HG02610 (cell line): Measurements from ENCODE around the gene TSC22D1.
"Not testable (repeated sequence)": the region's sequence is repeated elsewhere in the genome, so short reads cannot be mapped to it uniquely, and the experiment has no call there.

Experiments
- ATAC-seq: cut with Tn5 transposase; IDR thresholded peaks from one replicate; pipeline ENCODE4 v1.9.1; 2021; ENCODE audit warnings: mild to moderate bottlenecking, moderate library complexity; ENCODE audit not compliant: unreplicated experiment

Gene TSC22D1

DNA sequence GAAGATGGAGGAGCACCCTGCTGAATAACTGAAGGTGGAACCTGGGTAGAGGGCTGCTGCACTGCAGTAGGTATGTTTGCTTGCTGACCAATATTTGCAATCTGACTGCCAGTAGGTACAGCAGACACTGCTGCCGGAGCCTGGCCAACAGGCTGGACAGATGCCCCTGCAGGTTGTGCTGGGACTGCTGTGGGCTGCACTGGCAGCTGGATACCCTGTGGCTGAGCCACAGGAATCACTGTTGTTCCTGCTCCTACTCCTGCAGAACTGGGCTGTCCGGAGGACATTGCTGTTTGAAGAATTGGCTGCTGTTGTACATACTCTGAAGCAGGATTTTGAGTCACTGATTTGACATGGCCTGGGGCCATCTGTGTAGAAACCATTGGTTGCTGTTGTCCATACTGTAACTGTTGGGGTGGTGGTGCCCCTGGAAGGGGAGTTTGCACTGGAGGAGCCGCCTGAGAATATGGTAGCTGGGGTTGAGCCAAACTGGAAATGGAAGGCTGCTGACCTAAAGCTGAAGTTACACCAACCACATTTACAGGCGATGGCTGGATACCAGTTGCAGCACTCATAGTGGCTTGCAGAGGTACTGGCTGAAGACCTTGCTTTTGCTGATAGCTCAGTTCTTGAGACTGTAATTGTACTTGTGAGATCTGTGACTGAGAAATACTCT lies 2.2 kb downstream of the TSC22D1 start:
- ATAC-seq = no peak

DNA sequence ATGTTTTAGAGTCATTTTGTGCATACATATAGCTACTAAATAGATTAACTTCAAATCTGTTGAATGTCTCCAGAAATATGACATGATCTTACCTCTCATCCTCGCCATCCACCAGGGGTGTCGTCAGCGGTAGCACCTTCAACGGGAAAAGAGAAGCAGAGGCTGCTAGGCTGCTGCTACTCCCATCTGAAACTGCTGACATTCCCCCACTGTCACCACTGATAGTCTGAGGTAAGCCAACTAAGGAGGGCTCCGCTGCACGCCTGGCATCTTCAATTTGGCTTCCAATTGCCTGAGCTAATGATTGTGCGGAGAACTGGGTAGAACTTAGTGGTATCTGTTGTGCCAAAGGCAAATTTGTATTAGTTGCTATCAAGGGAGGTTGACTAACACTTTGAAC lies 3.1 kb downstream of the TSC22D1 start:
- no peak for ATAC-seq

DNA sequence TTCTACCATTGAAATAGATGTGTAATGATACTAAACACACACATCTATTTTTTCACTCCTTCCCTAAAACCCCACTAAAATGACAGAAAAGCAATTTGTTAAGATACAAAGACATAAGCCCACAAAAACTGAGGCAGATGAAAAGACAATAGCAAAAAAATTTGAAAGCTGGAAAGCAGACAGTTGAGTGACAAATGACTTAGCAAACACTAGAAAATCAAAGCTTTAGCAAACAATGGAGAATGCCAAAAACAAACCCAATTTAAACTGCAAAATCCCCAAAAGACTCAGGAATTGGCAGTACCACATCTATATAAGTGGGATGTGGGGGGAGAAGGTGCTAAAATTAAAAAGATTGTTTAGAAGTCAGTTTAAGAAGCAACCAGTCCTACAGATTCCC lies 9.5 kb downstream of the TSC22D1 start:
- no peak for ATAC-seq

DNA sequence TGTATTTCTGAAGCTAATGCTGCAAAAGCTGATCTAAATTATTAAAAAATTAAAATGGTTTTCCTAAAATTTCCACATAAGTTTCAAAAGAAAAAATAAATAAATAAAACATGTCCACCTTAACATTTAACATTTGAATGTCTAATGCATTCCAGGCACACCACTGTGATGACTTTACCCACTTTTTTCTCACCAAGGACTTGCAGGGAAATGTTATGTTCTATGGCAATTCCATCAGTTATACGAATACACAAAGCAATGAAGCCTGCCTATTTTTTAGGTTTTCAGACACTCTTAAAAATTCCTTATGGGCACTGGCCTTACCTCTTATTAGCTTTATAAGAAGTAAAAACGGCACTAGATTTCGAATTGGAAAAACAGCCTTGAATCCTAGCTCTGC lies 10.2 kb downstream of the TSC22D1 start:
- ATAC-seq = no peak

DNA sequence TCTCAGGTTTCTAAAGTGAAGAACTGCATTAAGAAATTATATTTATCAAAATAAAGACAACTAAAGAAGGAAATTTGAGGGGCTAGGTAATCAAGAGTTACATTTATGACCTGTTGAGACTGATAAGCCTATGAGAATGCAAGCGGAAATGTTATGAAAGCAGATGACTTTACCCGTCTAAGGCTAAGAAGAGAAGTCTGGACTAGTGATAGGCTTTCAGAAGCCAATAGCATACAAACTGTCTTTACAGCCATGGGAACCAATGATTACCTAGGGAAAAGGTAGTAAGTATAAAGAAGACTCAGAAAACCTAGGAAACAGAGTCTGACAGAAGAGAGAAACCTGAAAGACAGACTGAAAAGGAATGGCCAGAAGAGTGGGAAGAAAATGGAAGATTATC lies 11.2 kb downstream of the TSC22D1 start:
- no peak for ATAC-seq

DNA sequence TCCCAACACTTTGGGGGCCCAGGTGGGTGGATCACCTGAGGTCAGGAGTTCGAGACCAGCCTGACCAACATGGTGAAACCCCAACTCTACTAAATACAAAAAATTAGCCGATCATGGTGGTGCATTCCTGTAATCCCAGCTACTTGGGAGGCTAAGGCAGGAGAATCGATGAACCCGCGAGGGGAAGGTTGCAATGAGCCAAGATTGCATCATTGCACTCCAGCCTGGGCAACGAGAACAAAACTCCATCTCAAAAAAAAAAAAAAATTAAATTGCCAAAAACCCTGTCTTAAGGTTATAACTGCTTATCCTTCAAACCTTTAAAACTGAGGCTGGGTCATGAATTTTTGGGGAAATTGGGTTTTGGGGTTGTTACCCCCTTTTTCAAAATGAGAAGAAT lies 13.3 kb downstream of the TSC22D1 start:
- not testable (repeated sequence) for ATAC-seq

DNA sequence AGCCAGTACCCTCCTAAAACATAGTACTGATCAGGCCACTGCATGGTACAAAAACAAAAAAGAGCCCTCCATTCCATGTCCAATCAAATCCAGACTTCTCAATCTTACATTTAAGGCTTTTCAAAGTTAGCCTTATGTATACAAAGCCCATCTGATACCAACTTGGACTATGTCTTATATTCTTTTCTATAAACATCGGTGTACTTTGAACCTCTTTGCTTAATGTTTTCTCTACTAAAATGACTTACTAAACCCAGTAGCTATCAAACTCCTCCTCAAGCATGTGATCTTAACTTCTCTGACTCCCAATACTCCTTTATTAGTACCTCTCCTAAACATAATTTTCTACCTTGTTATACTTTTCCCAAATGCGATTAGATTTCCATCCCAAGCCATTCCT lies 14.8 kb downstream of the TSC22D1 start:
- ATAC-seq = no peak

DNA sequence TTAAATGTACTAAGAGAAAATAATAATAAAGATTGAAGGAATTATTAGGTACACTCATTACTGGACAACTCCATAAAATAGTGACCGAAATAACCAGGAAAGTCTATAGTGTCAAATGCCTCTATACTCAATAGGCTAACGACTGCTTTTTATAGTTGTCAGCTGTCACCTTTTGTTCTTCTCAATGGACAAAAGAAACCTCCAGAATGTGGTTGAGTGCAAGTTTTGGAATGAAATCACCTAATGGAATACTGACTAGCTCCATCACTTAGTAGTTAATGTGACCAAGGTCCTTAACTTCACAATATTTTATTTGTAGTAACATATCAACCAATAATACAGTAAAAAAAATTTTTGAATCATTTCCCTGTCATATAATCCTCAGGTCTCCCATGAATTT lies 18.1 kb downstream of the TSC22D1 start:
- ATAC-seq = no peak

DNA sequence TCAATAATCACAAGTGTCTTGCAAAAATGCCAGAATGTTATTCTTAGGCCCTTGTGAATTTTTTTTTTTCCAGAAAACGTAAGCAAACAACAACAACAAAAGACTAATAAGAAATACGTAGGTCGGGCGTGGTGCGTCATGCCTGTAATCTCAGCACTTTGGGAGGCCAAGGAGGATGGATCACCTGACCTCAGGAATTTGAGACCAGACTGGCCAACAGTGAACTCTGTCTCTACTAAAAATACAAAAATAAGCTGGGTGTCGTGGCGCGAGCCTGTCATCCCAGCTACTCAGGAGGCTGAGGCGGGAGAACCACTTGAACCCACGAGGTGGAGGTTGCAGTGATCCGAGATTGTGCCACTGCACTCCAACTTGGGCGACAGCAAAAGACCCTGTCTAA lies 20.9 kb downstream of the TSC22D1 start:
- no peak for ATAC-seq

DNA sequence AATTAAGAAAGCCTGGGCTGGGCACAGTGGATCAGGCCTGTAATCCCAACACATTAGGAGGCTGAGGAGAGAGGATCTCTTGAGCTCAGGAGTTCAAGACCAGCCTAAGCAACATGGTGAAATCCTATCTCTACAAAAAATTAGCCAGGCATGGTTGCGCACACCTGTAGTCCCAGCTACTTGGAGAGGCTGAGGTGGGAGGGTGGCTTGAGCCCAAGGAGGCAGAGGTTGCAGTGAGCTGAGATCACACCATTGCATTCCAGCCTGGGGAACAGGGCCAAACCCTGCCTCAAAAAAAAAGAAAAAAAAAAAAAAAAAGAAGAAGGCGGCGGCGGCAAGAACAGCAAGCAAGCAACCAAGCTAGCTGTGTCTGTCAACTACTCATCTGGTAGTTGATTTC lies 26.7 kb downstream of the TSC22D1 start:
- ATAC-seq = no peak

DNA sequence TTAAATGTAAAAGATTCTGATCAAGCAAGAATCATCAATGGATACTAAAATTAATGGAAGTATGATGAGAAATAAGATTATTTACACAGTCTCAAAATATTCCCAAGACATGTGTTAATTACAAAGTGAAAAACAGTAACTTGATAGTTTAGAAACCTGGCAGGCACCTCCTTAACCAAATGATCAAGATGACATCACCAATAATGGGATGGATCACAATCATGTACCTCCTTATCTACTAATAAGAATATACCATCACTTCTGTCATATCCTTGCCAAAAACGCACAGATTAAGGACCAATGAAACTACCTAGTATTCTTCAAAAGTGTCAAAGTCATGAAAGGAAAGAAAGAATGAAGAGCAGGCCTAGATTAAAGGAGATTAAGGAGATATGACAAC lies 30.0 kb downstream of the TSC22D1 start:
- ATAC-seq = no peak

DNA sequence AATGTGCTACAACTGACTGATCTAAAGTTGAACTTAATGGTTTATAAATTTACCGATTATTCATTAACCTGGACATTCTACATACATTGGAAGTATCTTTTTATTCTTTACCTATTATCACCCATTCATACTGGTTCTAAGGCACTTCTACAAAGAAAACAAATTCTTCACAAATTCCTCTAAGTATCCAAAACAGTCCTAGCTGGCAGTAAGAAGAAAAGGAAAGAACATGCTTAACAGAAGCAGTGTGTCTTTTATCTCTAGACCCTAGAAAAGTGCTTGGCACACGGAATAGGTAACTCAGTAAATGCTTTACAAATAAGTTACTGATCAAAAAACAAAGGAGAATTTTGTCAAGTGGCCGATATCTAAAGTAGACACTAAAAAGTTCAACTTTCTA lies 32.8 kb downstream of the TSC22D1 start:
- ATAC-seq = no peak

DNA sequence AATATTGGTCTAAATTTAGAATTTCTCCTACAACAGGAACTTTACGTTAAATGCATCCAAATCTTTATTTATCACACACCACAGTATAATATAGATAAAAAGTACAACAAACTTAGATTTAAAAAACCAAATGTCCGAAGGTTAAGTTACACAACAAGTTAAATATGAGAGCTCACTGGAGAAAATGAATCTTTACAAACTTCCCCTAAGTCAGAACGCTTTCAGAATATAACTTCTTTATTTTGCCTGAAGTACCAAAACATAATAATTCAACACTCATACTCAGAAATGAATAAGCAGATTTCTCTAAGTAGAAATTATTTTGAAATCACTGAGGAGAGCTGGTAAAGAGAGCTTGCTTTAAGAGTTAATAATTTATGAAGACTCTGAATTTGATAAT lies 33.8 kb downstream of the TSC22D1 start:
- no peak for ATAC-seq

DNA sequence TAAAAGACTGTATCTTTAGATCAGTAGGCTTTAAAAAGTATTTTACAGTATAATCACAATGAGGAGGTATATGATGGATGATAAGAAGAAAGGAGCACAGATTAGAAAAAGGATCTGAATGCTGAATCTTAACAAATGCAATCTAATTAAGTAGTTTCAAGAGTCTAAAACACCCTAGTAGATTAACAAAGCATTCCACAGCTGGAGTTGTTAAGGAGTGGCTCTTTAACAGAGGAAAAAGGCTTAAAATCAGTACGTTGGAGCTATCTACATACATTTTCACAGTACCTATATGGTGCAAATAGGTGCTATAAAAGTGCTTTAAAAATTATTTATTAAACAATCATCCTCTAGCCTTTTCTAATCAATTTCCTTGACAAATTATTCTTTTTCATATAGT lies 34.5 kb downstream of the TSC22D1 start:
- no peak for ATAC-seq

DNA sequence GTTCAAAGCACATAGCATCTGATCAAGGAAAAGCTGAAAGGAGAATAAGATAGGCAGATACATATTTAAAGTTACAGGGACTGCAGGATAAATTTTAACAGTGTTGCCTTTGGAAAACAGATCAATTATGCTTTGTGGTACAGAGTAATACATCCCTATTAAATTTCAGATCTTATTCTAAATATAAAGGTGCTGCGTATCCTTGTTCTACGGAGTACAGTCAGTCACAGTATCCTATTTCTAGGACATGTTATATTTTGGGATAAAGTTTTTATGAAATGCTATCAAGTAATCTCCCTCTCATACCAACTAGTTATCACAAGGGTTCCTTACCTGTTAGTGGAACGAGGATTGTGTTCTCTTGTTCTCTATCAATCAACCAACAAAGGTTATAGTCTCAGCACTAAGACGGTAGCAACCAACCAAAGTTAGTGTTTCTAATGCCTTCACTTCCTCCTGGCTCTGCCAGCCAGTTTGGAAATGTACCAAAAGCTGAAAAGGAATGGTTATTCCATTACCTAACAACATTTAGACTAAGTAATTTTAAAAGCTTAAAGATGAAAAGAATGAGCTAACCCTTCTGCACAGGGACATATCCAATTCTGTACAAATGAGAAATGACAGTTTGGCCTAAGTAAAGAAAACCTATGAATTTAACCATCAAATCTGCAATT lies 35.2 kb downstream of the TSC22D1 start:
- no peak for ATAC-seq

DNA sequence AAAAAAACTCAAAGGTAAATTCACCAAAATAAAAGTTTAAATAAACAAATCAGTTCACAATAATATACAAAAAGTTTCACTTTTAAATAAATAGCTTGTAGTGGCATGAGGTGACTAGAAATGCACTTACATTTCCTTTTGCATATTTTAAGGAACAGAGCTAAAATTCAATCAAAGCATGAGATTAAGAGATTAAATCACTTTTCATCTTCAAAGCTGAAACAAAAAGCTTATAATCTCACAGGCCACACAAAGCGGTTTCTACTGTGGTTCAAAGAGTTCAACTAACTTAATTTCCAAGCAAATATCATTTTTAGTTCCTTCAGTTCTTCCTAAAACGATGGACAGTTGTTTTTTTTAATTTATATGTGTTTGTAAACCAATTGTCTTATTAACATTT lies 38.9 kb downstream of the TSC22D1 start:
- no peak for ATAC-seq

DNA sequence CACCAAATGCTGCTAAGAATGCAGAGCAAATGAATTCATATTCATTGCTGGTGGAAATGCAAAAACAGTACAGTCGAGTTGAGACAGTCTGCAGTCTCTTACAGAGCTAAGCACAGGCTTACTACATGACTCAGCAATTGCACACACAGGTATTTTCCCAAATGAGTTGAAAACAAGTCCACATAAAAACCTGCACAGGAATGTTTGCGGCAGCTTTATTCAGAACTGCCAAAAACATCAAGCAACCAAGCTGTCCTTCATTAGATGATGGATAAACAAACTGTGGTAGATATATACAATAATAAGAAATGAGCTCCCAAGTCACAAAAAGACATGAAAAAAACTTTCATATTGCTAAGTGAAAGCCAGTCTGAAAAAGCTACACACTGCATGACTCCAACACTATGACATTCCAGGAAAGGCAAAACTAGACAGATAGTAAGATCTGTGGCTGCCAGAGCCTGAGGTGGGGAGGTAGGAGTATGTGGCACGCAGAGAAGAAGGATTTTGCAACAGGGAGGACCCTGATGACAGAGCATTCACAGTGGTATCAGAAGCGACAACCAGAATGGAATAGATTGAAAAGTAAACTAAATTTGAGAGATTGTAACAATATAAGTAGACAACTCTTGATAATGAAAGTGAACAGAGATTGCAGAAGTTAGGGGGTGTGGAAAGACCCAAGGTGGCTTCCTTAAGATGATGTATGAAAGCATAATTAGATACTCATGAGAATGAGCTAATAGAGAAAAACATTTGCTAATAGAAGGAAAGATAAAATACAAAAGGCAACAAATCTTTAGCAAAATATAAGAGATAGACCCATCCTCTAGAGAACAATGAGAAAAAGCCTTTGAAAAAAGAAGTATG lies 52.7 kb downstream of the TSC22D1 start:
- peak; percentile 71 for ATAC-seq

DNA sequence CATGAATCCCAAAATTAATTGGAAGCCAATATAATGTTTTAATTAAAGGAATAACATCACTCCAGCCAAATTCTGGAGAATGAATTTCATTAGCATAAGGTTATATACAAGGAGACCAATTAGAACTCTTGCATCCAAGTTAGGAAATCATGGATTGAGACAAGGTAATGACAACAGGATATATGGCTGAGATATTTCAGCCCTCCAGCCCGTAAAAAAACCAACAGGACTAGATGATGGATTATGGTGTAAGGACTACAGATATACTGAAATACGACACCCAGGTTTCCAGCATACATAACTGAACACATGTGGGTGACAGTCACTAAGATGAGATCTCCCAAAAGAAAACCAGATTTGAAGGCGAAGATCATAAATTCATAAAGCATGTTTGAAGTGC lies 56.5 kb downstream of the TSC22D1 start:
- ATAC-seq = no peak

DNA sequence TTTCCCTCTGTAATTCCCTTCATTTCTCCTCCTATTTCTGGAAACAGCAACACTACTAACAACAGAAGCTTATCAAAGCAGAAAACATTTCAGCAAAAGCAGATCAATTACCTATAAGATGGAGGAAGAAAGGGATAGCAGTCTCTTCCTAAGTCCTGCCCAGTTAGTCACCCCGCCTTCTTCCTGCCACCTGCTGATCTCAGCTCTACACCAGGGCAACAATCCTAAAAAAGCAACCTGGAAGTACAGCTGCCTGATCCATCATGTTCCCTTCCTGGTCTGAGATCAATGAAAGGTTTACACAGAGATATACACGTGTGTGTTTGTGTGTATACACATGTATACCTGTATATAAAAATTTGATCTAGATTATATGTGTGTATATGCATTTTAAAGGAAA lies 59.4 kb downstream of the TSC22D1 start:
- no peak for ATAC-seq

DNA sequence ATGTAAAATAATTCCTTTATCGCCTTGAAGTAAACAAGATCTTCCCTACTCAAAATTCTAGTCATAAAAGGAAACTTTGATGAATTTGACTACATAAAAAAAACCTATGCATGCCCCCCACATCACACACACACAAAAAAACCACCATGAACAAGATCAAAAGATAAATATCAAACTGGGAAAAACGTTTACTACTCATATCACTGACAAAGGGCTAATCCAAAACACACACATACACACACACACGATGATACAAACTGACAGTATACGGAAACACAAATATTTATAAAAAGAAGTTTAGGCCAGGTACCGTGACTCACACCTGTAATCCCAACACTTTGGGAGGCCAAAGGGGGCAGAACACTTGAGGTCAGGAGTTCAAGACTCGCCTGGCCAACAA lies 61.9 kb downstream of the TSC22D1 start:
- no peak for ATAC-seq

DNA sequence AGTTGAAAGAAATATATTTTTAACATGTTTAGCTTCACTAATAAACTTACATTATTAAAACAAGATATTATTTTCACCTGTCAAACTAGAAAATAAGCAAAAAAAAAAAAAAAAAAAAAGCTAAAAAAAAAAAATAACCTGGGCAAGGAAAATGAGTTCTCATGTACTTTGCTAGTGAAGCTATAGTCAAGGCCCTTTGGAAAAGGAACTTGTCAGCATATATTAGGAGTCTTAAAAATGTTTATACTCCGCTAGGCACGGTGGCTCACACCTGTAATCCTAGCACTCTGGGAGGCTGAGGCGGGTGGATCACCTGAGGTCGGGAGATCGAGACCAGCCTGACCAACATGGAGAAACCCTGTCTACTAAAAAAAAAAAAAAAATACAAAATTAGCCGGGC lies 66.3 kb downstream of the TSC22D1 start:
- ATAC-seq = not testable (repeated sequence)

DNA sequence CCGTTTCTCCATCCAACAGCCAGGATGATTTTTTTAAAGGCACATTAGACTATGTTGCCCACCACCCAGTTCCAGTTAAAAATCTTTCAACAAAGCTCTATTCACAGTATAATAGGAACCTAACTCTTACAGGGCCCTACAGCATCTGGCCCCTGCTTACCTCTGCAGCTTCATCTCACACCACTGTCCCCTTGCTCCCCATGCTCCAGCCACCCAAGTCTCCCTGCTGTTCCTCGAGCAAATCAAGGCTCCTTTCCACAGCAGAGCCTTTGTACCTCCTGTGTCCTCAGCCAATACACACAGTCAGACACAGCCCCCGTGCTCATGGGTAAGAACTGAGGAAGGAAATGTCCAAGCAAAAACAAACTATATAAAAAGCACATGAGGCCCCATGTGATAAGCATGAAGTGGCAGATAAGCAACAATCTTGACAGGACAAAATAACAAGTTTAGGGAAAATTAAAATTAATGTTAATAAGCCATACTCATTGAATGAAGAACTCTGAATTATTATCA lies 67.5 kb downstream of the TSC22D1 start:
- no peak for ATAC-seq
